Fibroblast of the aortic adventitia (primary cell): ENCODE data around the gene TRIM22. TPM values are rescaled to one million over a fixed set of nuclear protein-coding genes. Genes with fewer than 3 reads are reported as not detected.

ENCODE experiments used
- DNase-seq: peaks from one replicate; pipeline ENCODE4 v3.0.0-alpha.2; 2010; ENCODE audit warnings: low read depth
- H3K4me3 ChIP-seq: 2 replicates; pipeline ENCODE4 v1.5.1; 2011; ENCODE audit warnings: low read depth, mild to moderate bottlenecking, control low read depth, low read length, moderate library complexity
- total RNA-seq: library from RNA; depleted of rRNA; stranded (reverse); fragments of >200 nt; gene quantifications from 2 replicates; pipeline ENCODE4 v1.2.3, GENCODE V29; 2012; ENCODE audit warnings: low replicate concordance
- TF ChIP-seq, protein P1 (sequence below): IDR thresholded peaks from 2 replicates; pipeline ENCODE4 v1.5.1; 2011; ENCODE audit warnings: mild to moderate bottlenecking, low read length, control low read depth, inconsistent platforms; ENCODE audit not compliant: insufficient read depth

TRIM22 gene
- total RNA-seq, 1 donor = 73.8 TPM

DNA sequence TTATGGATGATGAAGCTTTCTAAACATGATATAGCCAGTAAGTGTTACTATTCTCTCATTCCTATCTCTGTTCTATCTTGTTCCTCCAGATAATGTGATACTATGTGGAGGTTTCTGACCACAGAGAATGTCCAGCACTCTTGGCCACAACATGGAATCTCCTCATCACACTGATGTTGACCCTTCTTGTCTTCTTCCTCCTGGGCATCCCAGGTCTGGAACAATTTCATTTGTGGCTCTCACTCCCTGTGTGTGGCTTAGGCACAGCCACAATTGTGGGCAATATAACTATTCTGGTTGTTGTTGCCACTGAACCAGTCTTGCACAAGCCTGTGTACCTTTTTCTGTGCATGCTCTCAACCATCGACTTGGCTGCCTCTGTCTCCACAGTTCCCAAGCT, 36.8 kb downstream of the TRIM22 start:
- TF ChIP-seq, protein P1, sequence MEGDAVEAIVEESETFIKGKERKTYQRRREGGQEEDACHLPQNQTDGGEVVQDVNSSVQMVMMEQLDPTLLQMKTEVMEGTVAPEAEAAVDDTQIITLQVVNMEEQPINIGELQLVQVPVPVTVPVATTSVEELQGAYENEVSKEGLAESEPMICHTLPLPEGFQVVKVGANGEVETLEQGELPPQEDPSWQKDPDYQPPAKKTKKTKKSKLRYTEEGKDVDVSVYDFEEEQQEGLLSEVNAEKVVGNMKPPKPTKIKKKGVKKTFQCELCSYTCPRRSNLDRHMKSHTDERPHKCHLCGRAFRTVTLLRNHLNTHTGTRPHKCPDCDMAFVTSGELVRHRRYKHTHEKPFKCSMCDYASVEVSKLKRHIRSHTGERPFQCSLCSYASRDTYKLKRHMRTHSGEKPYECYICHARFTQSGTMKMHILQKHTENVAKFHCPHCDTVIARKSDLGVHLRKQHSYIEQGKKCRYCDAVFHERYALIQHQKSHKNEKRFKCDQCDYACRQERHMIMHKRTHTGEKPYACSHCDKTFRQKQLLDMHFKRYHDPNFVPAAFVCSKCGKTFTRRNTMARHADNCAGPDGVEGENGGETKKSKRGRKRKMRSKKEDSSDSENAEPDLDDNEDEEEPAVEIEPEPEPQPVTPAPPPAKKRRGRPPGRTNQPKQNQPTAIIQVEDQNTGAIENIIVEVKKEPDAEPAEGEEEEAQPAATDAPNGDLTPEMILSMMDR = no peak
- no peak overlapping the region for H3K4me3 ChIP-seq

GRCh38 chr11:5727691-5728090, 38.1 kb downstream of the TRIM22 start:
- TF ChIP-seq, protein P1 = no peak
- DNase-seq = no peak
- H3K4me3 ChIP-seq = no peak overlapping the region

More for the DNA sequence above, 36.8 kb downstream of the TRIM22 start:
- no peak for DNase-seq

- TF ChIP-seq, protein P1 = no peak
- peak; percentile 41 for DNase-seq
- no peak within 1 kb of the TSS for H3K4me3 ChIP-seq
These were observed 46.8 kb downstream of the TRIM22 start, which contains the start of gene OR56B1 for GRCh38 chr11:5736396-5736795. OR56B1 (plus strand) TSS chr11:5736448; CDS start chr11:5736517, 69 bp downstream.

GRCh38 chr11:5737091-5737490, 47.5 kb downstream of the TRIM22 start:
- TF ChIP-seq, protein P1 = no peak
- no peak overlapping the region for H3K4me3 ChIP-seq
- peak; percentile 86 for DNase-seq

GRCh38 chr11:5737670-5738392, 48.2 kb downstream of the TRIM22 start:
- H3K4me3 ChIP-seq = no peak overlapping the region
- TF ChIP-seq, protein P1 = no peak
- DNase-seq = peak; percentile 13

DNA sequence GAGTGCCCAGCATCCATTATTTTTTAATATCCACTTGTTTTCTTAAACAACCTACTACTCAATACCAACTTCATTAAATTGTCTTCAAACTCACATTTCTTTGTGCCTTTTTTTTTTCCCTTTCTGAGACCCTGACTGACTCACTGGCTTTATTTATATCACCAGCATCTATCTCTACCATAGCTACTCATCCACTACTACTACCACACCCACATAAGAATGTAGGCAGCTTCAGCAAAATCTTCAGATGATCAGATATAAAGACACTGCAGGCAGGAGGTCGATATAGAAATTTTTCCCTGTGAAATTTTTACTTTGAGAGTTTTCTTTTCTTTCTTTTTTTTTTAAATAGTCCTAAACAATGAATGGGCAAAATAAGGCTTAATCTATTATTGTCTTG, 48.8 kb downstream of the TRIM22 start:
- no peak overlapping the region for H3K4me3 ChIP-seq
- TF ChIP-seq, protein P1 = no peak
- no peak for DNase-seq
